HL-60 (cell line): ENCODE measurements around the gene CNOT11.
"Not testable (repeated sequence)": the region's sequence is repeated elsewhere in the genome, so short reads cannot be mapped to it uniquely, and the experiment has no call there.

Experiments
- DNase-seq, 2 experiments: peaks; one replicate each; pipeline ENCODE4 v3.0.0-alpha.2; 2010 to 2020; ENCODE audit warnings: low read depth in 1 of 2, low spot score in 1 of 2
- H3K27ac ChIP-seq: fragments of 250-450 bp; sonication (Bioruptor Pico); replicated peaks from 2 replicates; pipeline ENCODE4 v1.5.1; 2020; ENCODE audit warnings: mild to moderate bottlenecking, moderate library complexity
- H3K27me3 ChIP-seq: fragments of 250-450 bp; sonication (Bioruptor Pico); 2 replicates; pipeline ENCODE4 v1.5.1; 2021; ENCODE audit warnings: mild to moderate bottlenecking, moderate library complexity; ENCODE audit not compliant: insufficient read depth, poor library complexity, severe bottlenecking
- H3K4me3 ChIP-seq: replicated peaks from 2 replicates; pipeline ENCODE4 v1.5.1; 2011; ENCODE audit warnings: mild to moderate bottlenecking, control low read depth, low read length; ENCODE audit not compliant: insufficient read depth
- GABPA ChIP-seq: IDR thresholded peaks from 2 replicates; pipeline ENCODE4 v1.6.1; 2012; ENCODE audit warnings: low read depth
- POLR2AphosphoS5 ChIP-seq: IDR thresholded peaks from 2 replicates; pipeline ENCODE4 v1.6.1; 2012; ENCODE audit warnings: low read depth
- REST ChIP-seq: IDR thresholded peaks from 2 replicates; pipeline ENCODE4 v1.6.1; 2012; ENCODE audit warnings: low read depth; ENCODE audit not compliant: insufficient replicate concordance
- SPI1 ChIP-seq: IDR thresholded peaks from 2 replicates; pipeline ENCODE4 v1.6.1; 2012; ENCODE audit warnings: low read depth, mild to moderate bottlenecking, borderline replicate concordance
- TF ChIP-seq, protein P1 (sequence below): IDR thresholded peaks from one replicate; pipeline ENCODE4 v1.5.1; 2011; ENCODE audit warnings: low read length, control low read depth, inconsistent platforms; ENCODE audit not compliant: insufficient read depth

Gene CNOT11

GRCh38 chr2:101231937-101232730, 20.6 kb upstream of the CNOT11 start:
- TF ChIP-seq POLR2AphosphoS5 = no peak
- no peak for TF ChIP-seq REST
- TF ChIP-seq GABPA = no peak
- no peak for TF ChIP-seq SPI1
- TF ChIP-seq, protein P1, sequence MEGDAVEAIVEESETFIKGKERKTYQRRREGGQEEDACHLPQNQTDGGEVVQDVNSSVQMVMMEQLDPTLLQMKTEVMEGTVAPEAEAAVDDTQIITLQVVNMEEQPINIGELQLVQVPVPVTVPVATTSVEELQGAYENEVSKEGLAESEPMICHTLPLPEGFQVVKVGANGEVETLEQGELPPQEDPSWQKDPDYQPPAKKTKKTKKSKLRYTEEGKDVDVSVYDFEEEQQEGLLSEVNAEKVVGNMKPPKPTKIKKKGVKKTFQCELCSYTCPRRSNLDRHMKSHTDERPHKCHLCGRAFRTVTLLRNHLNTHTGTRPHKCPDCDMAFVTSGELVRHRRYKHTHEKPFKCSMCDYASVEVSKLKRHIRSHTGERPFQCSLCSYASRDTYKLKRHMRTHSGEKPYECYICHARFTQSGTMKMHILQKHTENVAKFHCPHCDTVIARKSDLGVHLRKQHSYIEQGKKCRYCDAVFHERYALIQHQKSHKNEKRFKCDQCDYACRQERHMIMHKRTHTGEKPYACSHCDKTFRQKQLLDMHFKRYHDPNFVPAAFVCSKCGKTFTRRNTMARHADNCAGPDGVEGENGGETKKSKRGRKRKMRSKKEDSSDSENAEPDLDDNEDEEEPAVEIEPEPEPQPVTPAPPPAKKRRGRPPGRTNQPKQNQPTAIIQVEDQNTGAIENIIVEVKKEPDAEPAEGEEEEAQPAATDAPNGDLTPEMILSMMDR = no peak
- Histone ChIP-seq H3K4me3 (no peak overlapping the region), H3K27ac (no peak overlapping the region), H3K27me3 (no peaks in the 10 kb centered on the region)
- no peak for DNase-seq

DNA sequence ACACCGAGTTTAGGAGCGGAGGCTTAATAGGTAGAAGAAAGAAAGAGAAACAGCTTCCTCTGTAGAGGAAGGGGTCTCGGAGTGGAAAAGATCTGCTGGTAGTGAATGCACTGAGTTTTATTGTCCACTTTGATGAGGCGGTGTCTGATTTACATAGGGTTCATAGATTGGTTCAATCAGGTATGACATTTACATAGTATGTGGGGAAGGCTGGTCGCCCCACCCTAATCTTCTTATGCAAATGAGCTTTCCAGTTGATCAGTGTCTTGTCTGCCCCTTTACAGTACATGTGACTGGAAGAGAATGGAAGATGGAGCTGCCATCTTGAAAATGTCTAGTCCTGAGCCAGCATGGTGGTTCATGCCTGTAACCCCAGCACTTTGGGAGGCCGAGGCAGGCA, 19.9 kb upstream of the CNOT11 start:
- Histone ChIP-seq H3K27ac (no peak overlapping the region), H3K27me3 (no peaks in the 10 kb centered on the region), H3K4me3 (no peak overlapping the region)
- TF ChIP-seq, protein P1 = no peak
- TF ChIP-seq POLR2AphosphoS5 (no peak), GABPA (no peak), REST (no peak), SPI1 (no peak)
- DNase-seq = no peak

DNA sequence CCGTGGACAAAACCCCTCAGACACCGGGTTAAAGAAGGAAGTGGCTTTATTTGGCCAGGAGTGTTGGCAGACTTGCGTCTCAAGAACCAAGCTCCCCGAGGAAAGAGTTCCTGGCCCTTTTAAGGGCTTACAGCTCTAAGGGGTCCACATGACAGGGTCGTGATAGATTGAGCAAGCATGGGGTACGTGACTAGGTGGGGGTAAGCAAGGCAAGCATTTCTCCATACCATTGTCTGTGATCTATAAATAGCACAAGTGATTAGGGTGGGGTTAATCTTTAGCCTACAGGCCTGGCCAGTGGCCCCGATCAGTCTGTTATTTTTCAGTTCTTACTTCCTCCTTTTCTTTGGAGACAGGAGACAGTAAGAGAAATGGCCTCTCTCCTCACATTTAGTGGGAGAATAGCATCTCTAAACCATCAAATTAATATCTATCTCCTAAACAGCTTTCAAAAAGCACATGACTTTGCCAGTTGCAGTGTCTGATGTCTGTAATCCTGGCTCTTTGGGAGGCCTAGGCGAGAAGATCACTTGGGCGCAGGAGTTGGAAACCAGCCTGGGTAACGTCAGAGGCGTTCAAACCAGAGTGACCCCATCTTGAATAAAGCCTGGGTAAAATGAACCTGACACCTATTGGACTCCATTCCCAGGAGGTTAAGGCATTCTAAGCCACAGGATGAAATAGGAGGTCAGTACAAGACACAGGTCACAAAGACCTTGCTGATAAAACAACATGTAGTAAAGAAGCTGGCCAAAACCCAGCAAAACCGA, 18.3 kb upstream of the CNOT11 start:
- no peak for DNase-seq

GRCh38 chr2:101235956-101236355, 16.7 kb upstream of the CNOT11 start:
- DNase-seq, H3K27me3 ChIP-seq, H3K27ac ChIP-seq, H3K4me3 ChIP-seq: not testable (repeated sequence)

More for the DNA sequence above, 18.3 kb upstream of the CNOT11 start:
- Histone ChIP-seq H3K27ac (no peak overlapping the region), H3K27me3 (no peaks in the 10 kb centered on the region), H3K4me3 (no peak overlapping the region)
- TF ChIP-seq SPI1 = no peak
- no peak for TF ChIP-seq POLR2AphosphoS5

GRCh38 chr2:101237944-101238343, 14.7 kb upstream of the CNOT11 start:
- DNase-seq, H3K27me3 ChIP-seq, H3K4me3 ChIP-seq, H3K27ac ChIP-seq: not testable (repeated sequence)
